PC-9 (cell line): ENCODE measurements around the gene DVL2. TPM values are rescaled to one million over a fixed set of nuclear protein-coding genes. Genes with fewer than 3 reads are reported as not detected.
A peak's percentile ranks its signal among the peaks of the same experiment; 100 is the strongest.

Experiments
- BruUV-seq: library from RNA; stranded (reverse); fragments of 400-500 nt; replicated peaks from 2 replicates; lab custom pipeline; 2021; lab: Mats Ljungman, UMichigan
- CTCF ChIA-PET: fragments of 300-600 bp; sonication (Branson Sonifier 250); formaldehyde crosslinking; loops from one replicate; lab custom pipeline; 2022; ENCODE audit warnings: antibody characterized with exemption; lab: Charles Lee
- POLR2A ChIA-PET: fragments of 300-600 bp; sonication (Branson Sonifier 250); formaldehyde crosslinking; loops from one replicate; lab custom pipeline; 2022; ENCODE audit warnings: antibody characterized with exemption; ENCODE audit not compliant: unreplicated experiment; lab: Charles Lee
- DNase-seq, 2 experiments: peaks; one replicate each; pipeline versions ENCODE4 v3.0.0 to v3.0.0-alpha.2; 2015 to 2022; ENCODE audit warnings: mixed read lengths in 1 of 2
- H2AFZ ChIP-seq: fragments of 200-600 bp; sonication (generic); 2 replicates; pipeline ENCODE4 v1.8.1; 2017; ENCODE audit warnings: antibody characterized with exemption
- H3F3A ChIP-seq: fragments of 200-600 bp; sonication (generic); 2 replicates; pipeline ENCODE4 v1.8.1; 2017; ENCODE audit warnings: antibody characterized with exemption, mild to moderate bottlenecking, low read depth; ENCODE audit not compliant: insufficient read depth
- H3K27ac ChIP-seq: fragments of 200-600 bp; sonication (generic); 2 replicates; pipeline ENCODE4 v1.6.1; 2016; ENCODE audit warnings: mixed run types
- H3K27me3 ChIP-seq: fragments of 200-600 bp; sonication (generic); 2 replicates; pipeline ENCODE4 v1.6.1; 2016; ENCODE audit warnings: low read depth, mixed run types; ENCODE audit not compliant: insufficient read depth
- H3K36me3 ChIP-seq: fragments of 200-600 bp; sonication (generic); 2 replicates; pipeline ENCODE4 v1.6.1; 2016; ENCODE audit warnings: low read depth, mixed run types
- H3K4me1 ChIP-seq: fragments of 200-600 bp; sonication (generic); replicated peaks from 2 replicates; pipeline ENCODE4 v1.6.1; 2016; ENCODE audit warnings: mixed run types; ENCODE audit not compliant: insufficient read depth
- H3K4me2 ChIP-seq: fragments of 200-600 bp; sonication (generic); 2 replicates; pipeline ENCODE4 v1.6.1; 2017; ENCODE audit warnings: mixed run types
- H3K4me3 ChIP-seq: fragments of 200-600 bp; sonication (generic); 2 replicates; pipeline ENCODE4 v1.6.1; 2016; ENCODE audit warnings: mixed run types
- H3K79me2 ChIP-seq: fragments of 200-600 bp; sonication (generic); 2 replicates; pipeline ENCODE4 v1.6.1; 2017; ENCODE audit warnings: low read depth, mixed run types
- H3K9me2 ChIP-seq: fragments of 200-600 bp; sonication (generic); 2 replicates; pipeline ENCODE4 v1.8.1; 2017; ENCODE audit warnings: mild to moderate bottlenecking; ENCODE audit not compliant: insufficient read depth
- H3K9me3 ChIP-seq: fragments of 200-600 bp; sonication (generic); 2 replicates; pipeline ENCODE4 v1.8.1; 2016; ENCODE audit warnings: low read depth; ENCODE audit not compliant: insufficient read depth
- H4K20me1 ChIP-seq: fragments of 200-600 bp; sonication (generic); 2 replicates; pipeline ENCODE4 v1.8.1; 2017; ENCODE audit not compliant: insufficient read depth
- EZH2 ChIP-seq: fragments of 200-600 bp; sonication (generic); IDR thresholded peaks from 2 replicates; pipeline ENCODE4 v1.8.0; 2017; ENCODE audit warnings: antibody characterized with exemption, low read depth
- intact Hi-C: fragments of 100-400 bp; cut with micrococcal nuclease; formaldehyde crosslinking; loops from one replicate; pipeline ENCODE4 v1.10.0; 2022; ENCODE audit not compliant: unreplicated experiment
- total RNA-seq: library from RNA; stranded (reverse); gene quantifications from 2 replicates; pipeline ENCODE4 v1.2.3, GENCODE V29; 2021
- TF ChIP-seq, protein P1 (sequence below): fragments of 200-600 bp; sonication (generic); conservative IDR thresholded peaks from 2 replicates; pipeline ENCODE4 v1.6.1; 2017; ENCODE audit warnings: mixed run types, antibody characterized with exemption, mild to moderate bottlenecking, moderate library complexity

The DVL2 gene
- total RNA-seq, 1 experiment from 2014 or later: 86.8 TPM

DNA sequence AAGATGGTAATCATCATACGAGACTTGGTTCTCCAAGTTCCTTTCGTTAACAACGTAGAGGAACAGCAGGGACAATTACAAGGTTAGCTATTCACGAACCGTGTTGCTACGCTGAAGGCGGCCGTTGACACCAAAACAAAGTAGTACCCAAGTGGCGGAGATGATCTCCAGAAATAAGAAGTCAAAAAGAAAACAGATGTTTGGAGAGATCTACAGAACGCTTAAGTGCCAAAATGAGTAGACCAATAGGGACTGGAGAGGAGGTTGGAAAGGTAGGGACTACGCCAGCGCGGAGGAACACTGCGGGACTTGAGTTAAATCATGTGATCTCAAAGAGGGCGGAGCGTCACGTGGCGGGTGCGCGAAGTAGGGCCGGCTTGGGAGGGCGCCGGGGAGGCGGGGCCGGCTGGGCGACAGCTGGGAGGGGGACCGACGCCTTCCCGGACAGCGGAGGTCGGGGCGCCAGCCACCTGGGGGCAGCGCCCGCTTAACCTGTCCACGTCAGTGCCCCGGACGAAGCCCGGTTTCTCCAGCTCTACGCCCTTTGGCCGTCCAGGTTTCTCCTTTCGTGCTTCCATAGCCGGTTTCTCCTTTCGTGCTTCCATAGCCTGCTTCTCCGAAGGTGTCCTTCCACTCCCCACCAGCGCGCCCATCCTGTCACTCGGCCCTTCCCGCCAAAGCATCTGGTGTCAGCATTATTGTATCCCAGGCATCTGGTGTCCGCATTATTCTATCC lies 8.6 kb upstream of the DVL2 start:
- peaks cover 23% of the 10 kb centered on the region; the same call in 1 of the 2 replicates for H3K36me3 ChIP-seq
- BruUV-seq: no TSS peak
- peak overlapping the region; percentile 87 for H3K27ac ChIP-seq
- H3K79me2 ChIP-seq: peaks cover 44% of the 10 kb centered on the region
- H3K4me2 ChIP-seq: peak overlapping the region; percentile 96
- CTCF ChIA-PET: interaction anchor here (0.6 to 1.0 kb wide), 3 partner anchors 23 to 64 kb away, joined by 4 to 30 read pairs (median 6); partner anchors contain the start of genes ACADVL and DLG4
- peaks cover 57% of the 10 kb centered on the region for H3F3A ChIP-seq
- no peaks in the 10 kb centered on the region for H3K9me2 ChIP-seq
- DNase-seq: peak; percentile 85 to 96
- no peaks in the 10 kb centered on the region for H3K9me3 ChIP-seq
- H3K4me1 ChIP-seq: peaks cover 21% of the 10 kb centered on the region
- intact Hi-C loops: no loop called here
- no peak for TF ChIP-seq EZH2
- TF ChIP-seq, protein P1, sequence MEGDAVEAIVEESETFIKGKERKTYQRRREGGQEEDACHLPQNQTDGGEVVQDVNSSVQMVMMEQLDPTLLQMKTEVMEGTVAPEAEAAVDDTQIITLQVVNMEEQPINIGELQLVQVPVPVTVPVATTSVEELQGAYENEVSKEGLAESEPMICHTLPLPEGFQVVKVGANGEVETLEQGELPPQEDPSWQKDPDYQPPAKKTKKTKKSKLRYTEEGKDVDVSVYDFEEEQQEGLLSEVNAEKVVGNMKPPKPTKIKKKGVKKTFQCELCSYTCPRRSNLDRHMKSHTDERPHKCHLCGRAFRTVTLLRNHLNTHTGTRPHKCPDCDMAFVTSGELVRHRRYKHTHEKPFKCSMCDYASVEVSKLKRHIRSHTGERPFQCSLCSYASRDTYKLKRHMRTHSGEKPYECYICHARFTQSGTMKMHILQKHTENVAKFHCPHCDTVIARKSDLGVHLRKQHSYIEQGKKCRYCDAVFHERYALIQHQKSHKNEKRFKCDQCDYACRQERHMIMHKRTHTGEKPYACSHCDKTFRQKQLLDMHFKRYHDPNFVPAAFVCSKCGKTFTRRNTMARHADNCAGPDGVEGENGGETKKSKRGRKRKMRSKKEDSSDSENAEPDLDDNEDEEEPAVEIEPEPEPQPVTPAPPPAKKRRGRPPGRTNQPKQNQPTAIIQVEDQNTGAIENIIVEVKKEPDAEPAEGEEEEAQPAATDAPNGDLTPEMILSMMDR: no peak
- no peaks in the 10 kb centered on the region for H3K27me3 ChIP-seq
- peak overlapping the region; percentile 78 for H3K4me3 ChIP-seq
- POLR2A ChIA-PET: interaction anchor here (0.5 to 1.5 kb wide), 6 partner anchors 14 to 591 kb away, joined by 3 to 7 read pairs (median 4); partner anchors contain the start of gene KDM6B
- H2AFZ ChIP-seq: peak overlapping the region; percentile 88
- peaks cover 6% of the 10 kb centered on the region; the same call in 1 of the 2 replicates for H4K20me1 ChIP-seq

DNA sequence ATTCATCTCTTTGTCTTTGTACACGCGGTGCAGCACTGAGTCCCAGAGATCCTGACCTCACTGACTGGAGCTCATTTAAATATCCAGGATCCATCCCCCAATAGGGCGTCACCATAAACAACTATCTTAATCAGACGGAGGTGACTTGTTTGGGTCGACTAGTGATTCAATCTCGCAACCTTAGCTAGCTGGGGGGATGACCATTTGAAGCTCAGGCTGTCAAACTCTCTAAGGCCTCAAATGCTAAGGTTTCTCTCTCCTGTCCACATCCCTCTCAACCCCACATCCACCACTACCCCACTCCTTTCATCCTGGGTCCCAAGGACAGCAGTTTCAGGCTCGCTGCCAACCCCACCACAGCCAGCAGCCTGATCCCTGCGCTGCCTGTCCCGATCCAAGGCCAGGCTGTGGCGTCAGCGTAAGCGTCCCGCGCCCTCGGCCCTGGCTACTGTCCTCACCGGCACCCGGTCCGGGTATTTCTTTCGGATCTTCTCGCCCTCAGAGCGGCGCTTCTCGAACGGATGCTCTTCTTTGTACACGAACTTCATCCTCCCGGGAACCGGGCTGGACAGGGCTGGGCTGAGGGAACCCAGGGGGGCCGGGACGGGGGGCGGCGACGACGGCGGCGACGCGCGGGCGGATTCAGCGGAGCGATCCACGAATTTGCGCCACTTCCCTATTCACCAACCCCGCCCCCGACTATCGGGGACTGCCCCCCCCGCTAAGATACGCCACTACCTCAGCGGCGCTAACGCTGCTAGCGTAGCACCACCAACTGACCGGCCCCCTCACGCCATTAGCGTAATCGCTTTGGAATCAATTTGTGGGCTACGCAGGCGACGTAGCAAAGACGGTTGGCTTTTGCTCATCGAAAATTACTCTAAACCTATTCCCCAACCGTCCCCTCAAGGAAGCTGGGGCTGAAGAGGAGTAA lies 7.7 kb upstream of the DVL2 start, which contains the start of gene GABARAP:
Gene GABARAP, minus strand, starts transcription at position 667 of the 934 bp plus-strand sequence. Its CDS starts 119 bp downstream, at position 548.
- Histone ChIP-seq H3K4me3 (peak within 1 kb of the TSS; percentile 78), H3K4me2 (peak within 1 kb of the TSS; percentile 96), H3K9me3 (no peaks in the 10 kb centered on the region), H3K4me1 (peaks cover 26% of the 10 kb centered on the region), H3K79me2 (peaks cover 44% of the 10 kb centered on the region), H3K27ac (peak within 1 kb of the TSS; percentile 87), H3K36me3 (peaks cover 26% of the 10 kb centered on the region; the same call in 1 of the 2 replicates), H4K20me1 (peaks cover 5% of the 10 kb centered on the region), H3K9me2 (no peaks in the 10 kb centered on the region), H2AFZ (peak within 1 kb of the TSS; percentile 88), H3K27me3 (no peaks in the 10 kb centered on the region), H3F3A (peaks cover 62% of the 10 kb centered on the region)
- CTCF ChIA-PET: interaction anchor here (0.6 to 1.0 kb wide), 5 partner anchors 19 to 63 kb away, joined by 3 to 30 read pairs (median 4); partner anchors contain the start of genes ACADVL and DLG4
- DNase-seq: peak; percentile 80 to 91
- intact Hi-C loops: loop anchor here (1.0 kb wide), 1 partner anchor 20 kb away; the partner anchor contains the start of gene CLDN7
- TF ChIP-seq, protein P1: no peak; the same call in 1 of the 2 replicates
- no peak for TF ChIP-seq EZH2
- POLR2A ChIA-PET: interaction anchor here (0.5 to 1.5 kb wide), 10 partner anchors 12 to 592 kb away, joined by 3 to 6 read pairs (median 4); partner anchors contain the start of gene KDM6B
- TSS peak; percentile 89 for BruUV-seq
